Lower leg skin (tissue), 4 donors: ENCODE results near the gene HSPG2. TPM values are rescaled to one million over a fixed set of nuclear protein-coding genes. Genes with fewer than 3 reads are reported as not detected.

Experiments used
- DNase-seq, 2 donors: peaks; one replicate each; pipeline ENCODE4 v3.0.0-alpha.2; 2019; ENCODE audit warnings: low spot score in 2 of 2
- H3K4me3 ChIP-seq: fragments of 200-600 bp; sonication (generic); 2 replicates; pipeline ENCODE4 v1.5.1; 2017; ENCODE audit warnings: mild to moderate bottlenecking, low read depth; ENCODE audit not compliant: poor library complexity, severe bottlenecking
- CTCF ChIP-seq, 3 donors: fragments of 450-650 bp; IDR thresholded peaks; one replicate each; pipeline ENCODE4 v1.5.1; 2016; ENCODE audit warnings: antibody characterized with exemption in 3 of 3, mild to moderate bottlenecking in 3 of 3, moderate library complexity in 2 of 3
- POLR2A ChIP-seq, 2 donors: fragments of 450-650 bp; IDR thresholded peaks; one replicate each; pipeline ENCODE4 v1.6.1; 2016 to 2017; ENCODE audit warnings: antibody characterized with exemption in 2 of 2, mild to moderate bottlenecking in 1 of 2, moderate library complexity in 1 of 2
- WGBS, 2 donors: methylation state at CpG; one replicate each; pipeline ENCODE4 v1.1.5; 2018; 5-methylcytosine and 5-hydroxymethylcytosine counted together
- intact Hi-C: fragments of 100-400 bp; cut with DNase I; formaldehyde crosslinking; loops from one replicate; pipeline ENCODE4 v1.15.0; 2023; ENCODE audit warnings: low total_unique reads
- total RNA-seq, 4 donors: library from RNA; depleted of rRNA; stranded (reverse); fragments of >200 nt; gene quantifications; one replicate each; pipeline ENCODE4 v1.1.0, GENCODE V29; 2016

Gene HSPG2
- total RNA-seq, 4 donors from 2014 or later: 67.9 to 171 (median 99.6) TPM

GRCh38 chr1:21773585-21773984 is 163.5 kb downstream of the HSPG2 start:
- intact Hi-C loops: no loop called here
- 60 to 66% methylated on average over 3 of the region's 3 CpGs for WGBS, 2 donors
- peak in 1 of 2 donors; percentile 77 for DNase-seq
- TF ChIP-seq CTCF (IDR thresholded peaks at IDR 0.05) (no peak), POLR2A (IDR thresholded peaks at IDR 0.05) (no peak)
- no peak overlapping the region for H3K4me3 ChIP-seq

Other genes starting within 250 kb of the HSPG2 start
- 10 to 100 TPM; 26.9 to 38.1 (median 31.5) TPM for gene USP48, start 154.2 kb downstream of the HSPG2 start, total RNA-seq
- under 1 TPM in 1 of 4 donors, not detected in 3; 0.19 TPM for gene LDLRAD2, start 125.0 kb downstream of the HSPG2 start, total RNA-seq
- gene CELA3B, start 39.7 kb upstream of the HSPG2 start, total RNA-seq: not detected
- not detected for gene CELA3A, start 64.3 kb upstream of the HSPG2 start, total RNA-seq
- 100 to 1,000 TPM; 162 to 226 (median 203) TPM for gene CDC42, start 115.4 kb upstream of the HSPG2 start, total RNA-seq
- gene WNT4, start 205.8 kb upstream of the HSPG2 start, total RNA-seq: 10 to 100 TPM in 3 of 4 donors, 1 to 10 TPM in 1; 9.4 to 18.8 (median 14.5) TPM